ENCODE results near the gene NEUROG3. TPM values are rescaled to one million over a fixed set of nuclear protein-coding genes. Genes with fewer than 3 reads are reported as not detected.
"Not testable (repeated sequence)": the region's sequence is repeated elsewhere in the genome, so short reads cannot be mapped to it uniquely, and the experiment has no call there.

NEUROG3 gene
- total and polyA plus RNA-seq, 12 donors: 0.07 to 0.78 (median 0.38) TPM; not detected in 8

DNA sequence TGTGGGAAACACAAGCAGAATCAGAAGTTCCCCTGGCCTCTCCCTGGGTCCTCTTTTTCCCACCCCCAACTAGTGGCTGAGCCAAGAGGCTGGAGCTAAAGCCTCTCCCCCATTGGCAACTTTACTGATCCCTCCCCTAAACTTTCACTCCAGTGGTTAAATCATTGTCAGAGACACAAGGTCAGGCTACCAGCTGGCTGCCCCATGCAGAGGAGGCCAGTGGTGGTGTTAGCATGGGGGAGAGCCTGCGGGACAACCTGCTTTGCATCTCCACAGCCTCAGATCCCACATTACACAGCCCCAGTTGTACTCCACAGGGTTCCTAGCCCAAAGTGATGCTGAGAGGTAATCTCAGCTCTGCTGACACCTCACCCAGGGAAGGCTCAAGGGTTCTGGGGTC lies 21.0 kb downstream of the NEUROG3 start:
- H3K27ac ChIP-seq: no peak overlapping the region
- H3K36me3 ChIP-seq (replicated peaks in 1 of 2): no peaks in the 10 kb centered on the region
- peaks cover 0 to 16% (median 0%) of the 10 kb centered on the region in 3 donors for H3K9me3 ChIP-seq (replicated peaks in 1 of 3)
- no peaks in the 10 kb centered on the region for H3K27me3 ChIP-seq
- no peak overlapping the region for H3K4me3 ChIP-seq
- TF ChIP-seq, protein P1, sequence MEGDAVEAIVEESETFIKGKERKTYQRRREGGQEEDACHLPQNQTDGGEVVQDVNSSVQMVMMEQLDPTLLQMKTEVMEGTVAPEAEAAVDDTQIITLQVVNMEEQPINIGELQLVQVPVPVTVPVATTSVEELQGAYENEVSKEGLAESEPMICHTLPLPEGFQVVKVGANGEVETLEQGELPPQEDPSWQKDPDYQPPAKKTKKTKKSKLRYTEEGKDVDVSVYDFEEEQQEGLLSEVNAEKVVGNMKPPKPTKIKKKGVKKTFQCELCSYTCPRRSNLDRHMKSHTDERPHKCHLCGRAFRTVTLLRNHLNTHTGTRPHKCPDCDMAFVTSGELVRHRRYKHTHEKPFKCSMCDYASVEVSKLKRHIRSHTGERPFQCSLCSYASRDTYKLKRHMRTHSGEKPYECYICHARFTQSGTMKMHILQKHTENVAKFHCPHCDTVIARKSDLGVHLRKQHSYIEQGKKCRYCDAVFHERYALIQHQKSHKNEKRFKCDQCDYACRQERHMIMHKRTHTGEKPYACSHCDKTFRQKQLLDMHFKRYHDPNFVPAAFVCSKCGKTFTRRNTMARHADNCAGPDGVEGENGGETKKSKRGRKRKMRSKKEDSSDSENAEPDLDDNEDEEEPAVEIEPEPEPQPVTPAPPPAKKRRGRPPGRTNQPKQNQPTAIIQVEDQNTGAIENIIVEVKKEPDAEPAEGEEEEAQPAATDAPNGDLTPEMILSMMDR (IDR thresholded peaks at IDR 0.05): no peak
- no peak for TF ChIP-seq POLR2A (IDR thresholded peaks at IDR 0.05)
- intact Hi-C loops (cut with DNase I): no loop called here
- no peak for DNase-seq
- H3K4me1 ChIP-seq (replicated peaks in 1 of 2): no peaks in the 10 kb centered on the region
- 0 to 19% (median 9%) methylated on average over 1 of the region's 1 CpG; no CpG with 5 or more reads in 1 of the 4 donors for WGBS, 4 donors

DNA sequence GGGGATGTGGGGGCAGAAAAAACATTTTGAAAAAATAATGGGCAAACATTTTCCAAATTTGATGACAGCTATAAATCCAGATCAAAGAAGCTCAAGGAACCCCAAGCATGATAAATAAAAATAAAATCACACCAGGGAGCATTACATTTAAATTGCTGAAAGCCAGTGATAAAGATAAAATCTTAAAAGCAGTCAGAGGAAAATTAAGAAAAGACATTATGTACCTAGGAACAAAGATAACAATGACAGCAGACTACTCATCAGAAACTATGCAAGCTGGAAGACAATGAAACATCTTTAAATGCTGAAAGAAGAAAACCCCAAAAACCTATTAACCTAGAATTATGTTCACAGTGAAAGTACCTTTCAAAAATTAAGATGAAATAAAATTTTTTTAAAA lies 23.3 kb downstream of the NEUROG3 start:
- intact Hi-C loops (cut with DNase I): no loop called here
- H3K4me1 ChIP-seq (replicated peaks in 1 of 2): no peaks in the 10 kb centered on the region
- no peak for TF ChIP-seq POLR2A (IDR thresholded peaks at IDR 0.05)
- TF ChIP-seq, protein P1 (IDR thresholded peaks at IDR 0.05): no peak
- H3K27me3 ChIP-seq: no peaks in the 10 kb centered on the region
- no peak overlapping the region for H3K4me3 ChIP-seq
- H3K36me3 ChIP-seq (replicated peaks in 1 of 2): no peaks in the 10 kb centered on the region
- DNase-seq: no peak
- H3K9me3 ChIP-seq (replicated peaks in 1 of 3): peaks cover 0 to 16% (median 0%) of the 10 kb centered on the region in 3 donors
- no peak overlapping the region for H3K27ac ChIP-seq

DNA sequence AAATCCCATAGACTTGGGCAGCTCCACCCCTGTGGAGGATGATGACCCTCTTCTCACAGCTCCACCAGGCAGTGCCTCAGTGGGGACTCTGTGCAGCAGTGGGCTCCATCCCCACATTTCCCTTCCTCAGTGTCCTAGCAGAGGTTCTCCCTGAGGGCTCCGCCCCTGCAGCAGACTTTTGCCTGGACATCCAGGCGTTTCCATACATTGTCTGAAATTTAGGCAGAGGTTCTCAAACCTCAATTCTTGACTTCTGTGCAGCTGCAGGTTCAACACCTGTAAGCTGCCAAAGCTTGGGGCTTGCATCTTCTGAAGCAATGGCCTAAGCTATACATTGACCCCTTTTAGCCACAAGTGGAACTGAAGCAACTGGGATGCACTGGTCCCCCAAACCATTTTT lies 31.8 kb downstream of the NEUROG3 start:
- 59 to 84% (median 72%) methylated on average over 2 of the region's 2 CpGs for WGBS, 4 donors
- Histone ChIP-seq H3K36me3 (replicated peaks in 1 of 2) (no peaks in the 10 kb centered on the region), H3K9me3 (replicated peaks in 1 of 3) (no peaks in the 10 kb centered on the region), H3K4me3 (no peak overlapping the region), H3K27me3 (no peaks in the 10 kb centered on the region), H3K27ac (no peak overlapping the region), H3K4me1 (replicated peaks in 1 of 2) (no peaks in the 10 kb centered on the region)
- TF ChIP-seq, protein P1 (IDR thresholded peaks at IDR 0.05): no peak
- no peak for TF ChIP-seq POLR2A (IDR thresholded peaks at IDR 0.05)
- intact Hi-C loops (cut with DNase I): no loop called here
- DNase-seq: no peak

DNA sequence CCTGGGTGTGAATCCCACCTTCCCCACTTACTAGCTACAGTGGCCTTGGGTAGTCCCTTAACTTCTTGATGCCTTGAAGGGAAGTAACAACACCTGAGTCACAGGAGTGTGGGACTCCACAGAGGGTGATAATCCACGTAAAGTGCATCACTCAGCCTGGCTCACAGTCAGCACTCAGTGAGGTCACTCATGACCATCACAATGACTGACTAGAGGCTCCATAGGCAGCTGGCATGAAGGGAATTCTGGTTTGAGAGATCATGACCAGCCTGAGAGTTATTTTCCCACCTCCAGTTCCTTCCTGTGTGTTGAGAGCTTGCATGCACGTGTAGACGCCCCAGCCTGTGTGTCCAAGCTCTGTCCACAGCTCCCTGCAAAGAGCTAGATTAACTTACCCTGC lies 34.8 kb downstream of the NEUROG3 start:
- intact Hi-C loops (cut with DNase I): no loop called here

DNA sequence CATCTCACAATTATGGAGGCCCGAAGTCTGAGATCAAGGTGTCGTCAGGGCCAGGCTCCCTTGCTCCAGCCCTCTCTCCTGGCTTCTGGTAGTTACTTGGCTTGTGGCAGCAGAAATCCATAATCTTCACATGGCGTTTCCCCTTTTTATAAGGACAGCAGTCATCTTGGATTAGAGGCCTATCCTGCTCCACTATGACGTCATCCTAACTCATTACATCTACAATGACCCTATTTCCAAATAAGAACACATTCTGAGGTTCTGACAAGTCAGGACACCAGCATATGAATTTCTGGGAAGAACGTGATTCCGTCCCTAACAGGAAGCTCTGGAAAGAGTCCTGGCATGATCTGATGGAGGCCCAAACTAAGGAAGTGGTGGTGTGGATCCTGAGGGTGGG lies 35.8 kb downstream of the NEUROG3 start:
- no peak overlapping the region for H3K4me3 ChIP-seq
- no peak overlapping the region for H3K27ac ChIP-seq
- no peak for DNase-seq
- no peaks in the 10 kb centered on the region for H3K27me3 ChIP-seq
- H3K36me3 ChIP-seq (replicated peaks in 1 of 2): no peaks in the 10 kb centered on the region
- intact Hi-C loops (cut with DNase I): no loop called here
- no peaks in the 10 kb centered on the region for H3K4me1 ChIP-seq (replicated peaks in 1 of 2)
- peaks cover 0 to 4% (median 0%) of the 10 kb centered on the region in 3 donors for H3K9me3 ChIP-seq (replicated peaks in 1 of 3)
- TF ChIP-seq POLR2A (IDR thresholded peaks at IDR 0.05): no peak
- TF ChIP-seq, protein P1 (IDR thresholded peaks at IDR 0.05): no peak
- WGBS, 4 donors: 83 to 92% (median 86%) methylated on average over 6 of the region's 6 CpGs

More for the DNA sequence above, 34.8 kb downstream of the NEUROG3 start:
- TF ChIP-seq POLR2A (IDR thresholded peaks at IDR 0.05): no peak
- Histone ChIP-seq H3K4me3 (no peak overlapping the region), H3K36me3 (replicated peaks in 1 of 2) (no peaks in the 10 kb centered on the region), H3K9me3 (replicated peaks in 1 of 3) (peaks cover 0 to 4% (median 0%) of the 10 kb centered on the region in 3 donors), H3K27me3 (no peaks in the 10 kb centered on the region), H3K4me1 (replicated peaks in 1 of 2) (no peaks in the 10 kb centered on the region), H3K27ac (no peak overlapping the region)
- DNase-seq: no peak
- WGBS, 4 donors: 67 to 84% (median 73%) methylated on average over 3 of the region's 3 CpGs

DNA sequence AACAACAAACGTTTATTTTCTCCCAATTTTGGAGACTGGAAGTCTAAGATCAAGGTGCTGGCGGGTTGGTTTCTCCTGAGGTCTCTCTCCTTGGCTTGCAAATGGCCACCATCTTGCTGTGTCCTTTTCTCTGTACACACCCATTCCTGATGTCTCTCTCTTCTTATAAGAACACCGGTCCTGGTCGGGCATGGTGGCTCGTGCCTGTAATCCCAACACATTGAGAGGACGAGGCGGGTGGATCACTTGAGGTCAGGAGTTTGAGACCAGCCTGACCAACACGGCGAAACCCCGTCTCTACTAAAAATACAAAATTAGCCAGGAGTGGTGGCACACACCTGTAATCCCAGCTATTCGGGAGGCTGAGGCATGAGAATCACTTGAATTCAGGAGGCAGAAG lies 36.7 kb downstream of the NEUROG3 start:
- H3K9me3 ChIP-seq (replicated peaks in 1 of 3); intact Hi-C loops (cut with DNase I); H3K4me3 ChIP-seq; H3K27ac ChIP-seq; DNase-seq; H3K36me3 ChIP-seq (replicated peaks in 1 of 2); H3K27me3 ChIP-seq; H3K4me1 ChIP-seq (replicated peaks in 1 of 2): not testable (repeated sequence)
- WGBS, 4 donors: 88 to 93% (median 91%) methylated on average over 11 of the region's 11 CpGs

Data from adrenal gland (tissue), 12 donors.